Measurements from ENCODE around the gene GPD2. TPM values are rescaled to one million over a fixed set of nuclear protein-coding genes. Genes with fewer than 3 reads are reported as not detected.

Gene GPD2
- total and polyA plus RNA-seq, 2 of the 8 experiments (the other 6 are each of a cell fraction or from before 2014, with no cell fraction given) = 8.4 to 43.1 TPM

- no peak overlapping the region for H4K8ac ChIP-seq (ENCODE audit: extremely low read depth, insufficient read depth, low read length)
- DNase-seq (ENCODE audit: low read depth in 1 of 2, low spot score in 2 of 2) (no peak), FAIRE-seq (no peak)
- no peak overlapping the region for H3K18ac ChIP-seq (ENCODE audit: extremely low read depth, low read length)
- no peaks in the 10 kb centered on the region for H4K20me1 ChIP-seq (replicated peaks in 1 of 2; ENCODE audit: control insufficient read depth in 1 of 2, insufficient read depth in 2 of 2, low read length in 2 of 2)
- no peak overlapping the region for H3K4ac ChIP-seq (replicated peaks; ENCODE audit: insufficient read length, low read depth, low read length)
- H3K4me2 ChIP-seq (ENCODE audit: insufficient read depth in 1 of 2, low read depth in 2 of 2, low read length in 2 of 2) = no peak overlapping the region
- H3K56ac ChIP-seq (replicated peaks; ENCODE audit: insufficient read length, low read depth, low read length) = no peak overlapping the region
- H3K79me2 ChIP-seq (ENCODE audit: control insufficient read depth in 1 of 2, insufficient read depth in 2 of 2, low read length in 2 of 2) = no peaks in the 10 kb centered on the region
- H2BK12ac ChIP-seq (ENCODE audit: low read depth, low read length) = no peak overlapping the region
- no peak overlapping the region for H3K14ac ChIP-seq (ENCODE audit: insufficient read length)
- CTCF ChIA-PET (ENCODE audit: partially characterized antibody) = no interaction called here
- H3K27me3 ChIP-seq (replicated peaks in 1 of 4; ENCODE audit: control insufficient read depth in 3 of 4, extremely low read depth in 1 of 4, insufficient read depth in 3 of 4, low read length in 3 of 4) = peaks cover 0 to under 1% (median 0%) of the 10 kb centered on the region in 4 experiments; a peak in 1 of 7 replicates
- no peak overlapping the region for H2AFZ ChIP-seq (ENCODE audit: low read length)
- TF ChIP-seq HDAC2 (IDR thresholded peaks at IDR 0.05; ENCODE audit: borderline replicate concordance in 1 of 2, low read depth in 2 of 2, low read length in 2 of 2) = no peak
- TF ChIP-seq, protein P1, sequence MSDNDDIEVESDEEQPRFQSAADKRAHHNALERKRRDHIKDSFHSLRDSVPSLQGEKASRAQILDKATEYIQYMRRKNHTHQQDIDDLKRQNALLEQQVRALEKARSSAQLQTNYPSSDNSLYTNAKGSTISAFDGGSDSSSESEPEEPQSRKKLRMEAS (IDR thresholded peaks at IDR 0.05) = no peak
- no peak for TF ChIP-seq NRF1 (IDR thresholded peaks at IDR 0.05; ENCODE audit: low read depth, low read length)
- TF ChIP-seq SAP30 (IDR thresholded peaks at IDR 0.05; ENCODE audit: insufficient read depth, insufficient replicate concordance, low read length) = no peak
- TF ChIP-seq EZH2 (IDR thresholded peaks at IDR 0.05; ENCODE audit: low read depth, low read length, severe bottlenecking) = no peak
- no peak for TF ChIP-seq RBBP5 (IDR thresholded peaks at IDR 0.05; ENCODE audit: borderline replicate concordance, low read depth, low read length)
- TF ChIP-seq SIN3A (conservative IDR thresholded peaks at IDR 0.05 in 1 of 2, IDR thresholded peaks at IDR 0.05 in 1 of 2; ENCODE audit: low read depth in 1 of 2, low read length in 2 of 2) = no peak
- TF ChIP-seq, protein P2, sequence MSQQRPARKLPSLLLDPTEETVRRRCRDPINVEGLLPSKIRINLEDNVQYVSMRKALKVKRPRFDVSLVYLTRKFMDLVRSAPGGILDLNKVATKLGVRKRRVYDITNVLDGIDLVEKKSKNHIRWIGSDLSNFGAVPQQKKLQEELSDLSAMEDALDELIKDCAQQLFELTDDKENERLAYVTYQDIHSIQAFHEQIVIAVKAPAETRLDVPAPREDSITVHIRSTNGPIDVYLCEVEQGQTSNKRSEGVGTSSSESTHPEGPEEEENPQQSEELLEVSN (IDR thresholded peaks at IDR 0.05) = no peak
- no peak for TF ChIP-seq USF2 (IDR thresholded peaks at IDR 0.05; ENCODE audit: low read length)
- POLR2A ChIA-PET (ENCODE audit: partially characterized antibody) = no interaction called here
- 89% methylated on average over 1 of the region's 1 CpG; no CpG with 5 or more reads in 1 of the 2 experiments for WGBS, 2 experiments (ENCODE audit: extremely low coverage in 1 of 2, insufficient coverage in 1 of 2, insufficient read length in 1 of 2, insufficient replicate concordance in 2 of 2, low coverage in 1 of 2, low lambda C conversion rate in 2 of 2, missing lambda C conversion rate in 1 of 2)
- no peak overlapping the region for H3K4me3 ChIP-seq (ENCODE audit: extremely low read depth in 1 of 4, insufficient read depth in 2 of 4, low read depth in 3 of 4, low read length in 4 of 4)
- H3K9ac ChIP-seq (replicated peaks in 1 of 4; ENCODE audit: extremely low read depth in 1 of 4, low read depth in 3 of 4, low read length in 3 of 4) = no peak overlapping the region
- H3K27ac ChIP-seq (ENCODE audit: low read depth, low read length) = no peak overlapping the region
- no peak overlapping the region for H2AK5ac ChIP-seq (ENCODE audit: low read depth, low read length)
- no peak overlapping the region for H4K91ac ChIP-seq (replicated peaks; ENCODE audit: insufficient read length, low read length)
- H3K36me3 ChIP-seq (ENCODE audit: control insufficient read depth in 2 of 4, insufficient read depth in 4 of 4, low read length in 3 of 4) = no peaks in the 10 kb centered on the region
- H2BK20ac ChIP-seq (ENCODE audit: low read length) = no peak overlapping the region
- no peak overlapping the region for H2BK120ac ChIP-seq (replicated peaks; ENCODE audit: low read depth, low read length)
- H3K9me3 ChIP-seq (ENCODE audit: insufficient read depth in 2 of 2, low read depth in 1 of 2, low read length in 1 of 2) = no peaks in the 10 kb centered on the region
- H3K79me1 ChIP-seq (ENCODE audit: low read depth, low read length) = no peaks in the 10 kb centered on the region
- H3K23me2 ChIP-seq (ENCODE audit: low read depth, low read length) = no peaks in the 10 kb centered on the region
- H4K5ac ChIP-seq (ENCODE audit: insufficient read length, low read depth, low read length) = no peak overlapping the region
- H3K4me1 ChIP-seq (replicated peaks in 1 of 4; ENCODE audit: control insufficient read depth in 3 of 4, insufficient read depth in 4 of 4, low read length in 3 of 4) = no peaks in the 10 kb centered on the region
- no peak overlapping the region for H2BK5ac ChIP-seq (ENCODE audit: low read depth, low read length)
- H3K23ac ChIP-seq (ENCODE audit: insufficient read length) = no peak overlapping the region
- no peak overlapping the region for H2BK15ac ChIP-seq (ENCODE audit: low read length)
These were observed 54.3 kb downstream of the GPD2 start for GRCh38 chr2:156490466-156490840.

Measured in H1 (cell line).